ENCODE data around the gene CYP26C1.

CYP26C1 gene

GRCh38 chr10:93113042-93113441 lies 52.4 kb downstream of the CYP26C1 start:
- no peak for DNase-seq

GRCh38 chr10:93115661-93116383 lies 55.2 kb downstream of the CYP26C1 start:
- DNase-seq, result no peak

Measured in right kidney (tissue), 1 donor.